Measurements from ENCODE around the gene DNTT.

GRCh38 chr10:96339383-96339782 lies 35.1 kb downstream of the DNTT start:
- no peak for TF ChIP-seq CTCF (optimal IDR thresholded peaks at IDR 0.05 in 1 of 3, IDR thresholded peaks at IDR 0.05 in 1 of 3, conservative IDR thresholded peaks at IDR 0.05 in 1 of 3; ENCODE audit: extremely low read depth in 1 of 3, insufficient read depth in 2 of 3, low read length in 3 of 3)
- TF ChIP-seq EZH2 (IDR thresholded peaks at IDR 0.05; ENCODE audit: low read length), result no peak
